ENCODE results near the gene XYLT1.

- TF ChIP-seq CTCF (tag by site-specific recombination; IDR thresholded peaks at IDR 0.05), result no peak
- TF ChIP-seq PBX3 (CRISPR knock-in tag; IDR thresholded peaks at IDR 0.05), result no peak
- no peak for TF ChIP-seq KLF16 (tag by site-specific recombination; IDR thresholded peaks at IDR 0.05)
- no peak for TF ChIP-seq ZNF266 (tag by site-specific recombination; IDR thresholded peaks at IDR 0.05; ENCODE audit: low read depth)
Observed at GRCh38 chr16:17258848-17259713, 211.7 kb downstream of the XYLT1 start.

Measured in HEK293 (cell line).